Liver (tissue), 9 donors: ENCODE data around the gene HK2. TPM values are rescaled to one million over a fixed set of nuclear protein-coding genes. Genes with fewer than 3 reads are reported as not detected.

ENCODE experiments used
- DNase-seq: peaks from one replicate; pipeline ENCODE4 v3.0.0-alpha.2; 2017; ENCODE audit warnings: low spot score
- H3K27ac ChIP-seq, 2 donors: one replicate each; pipeline ENCODE4 v1.7.0; 2013; ENCODE audit warnings: inconsistent platforms in 2 of 2, low read length in 2 of 2, control low read depth in 1 of 2, low read depth in 1 of 2, mild to moderate bottlenecking in 1 of 2
- H3K27me3 ChIP-seq, 4 donors: one replicate each; pipeline versions ENCODE4 v1.6.1 to v1.7.0; 2013; ENCODE audit warnings: low read length in 3 of 4, inconsistent platforms in 1 of 4, mild to moderate bottlenecking in 1 of 4, moderate library complexity in 1 of 4; ENCODE audit not compliant: control insufficient read depth in 4 of 4, insufficient read depth in 4 of 4
- H3K36me3 ChIP-seq, 4 donors: one replicate each; pipeline versions ENCODE4 v1.6.1 to v1.7.0; 2013; ENCODE audit warnings: low read length in 3 of 4, mild to moderate bottlenecking in 3 of 4, low read depth in 1 of 4, moderate library complexity in 1 of 4; ENCODE audit not compliant: control insufficient read depth in 4 of 4, insufficient read depth in 3 of 4
- H3K4me1 ChIP-seq, 4 donors: one replicate each; pipeline versions ENCODE4 v1.6.1 to v1.7.0; 2013; ENCODE audit warnings: low read length in 3 of 4, mild to moderate bottlenecking in 3 of 4, moderate library complexity in 1 of 4; ENCODE audit not compliant: control insufficient read depth in 4 of 4, insufficient read depth in 4 of 4
- H3K4me3 ChIP-seq, 3 donors: one replicate each; pipeline versions ENCODE4 v1.6.1 to v1.7.0; 2013; ENCODE audit warnings: low read length in 3 of 3, control low read depth in 1 of 3, low read depth in 1 of 3, mild to moderate bottlenecking in 1 of 3
- H3K9ac ChIP-seq, 2 donors: one replicate each; pipeline ENCODE4 v1.7.0; 2013; ENCODE audit warnings: low read length in 2 of 2, mild to moderate bottlenecking in 2 of 2, moderate library complexity in 2 of 2, control low read depth in 1 of 2, low read depth in 1 of 2
- H3K9me3 ChIP-seq, 4 donors: one replicate each; pipeline versions ENCODE4 v1.6.1 to v1.7.0; 2013; ENCODE audit warnings: low read length in 3 of 4; ENCODE audit not compliant: control insufficient read depth in 4 of 4
- EGR1 ChIP-seq, 2 donors: IDR thresholded peaks; 2 replicates each; pipeline ENCODE4 v1.6.1; 2016 to 2018; ENCODE audit warnings: antibody characterized with exemption in 2 of 2, low read depth in 2 of 2
- FOXA1 ChIP-seq: IDR thresholded peaks from 2 replicates; pipeline ENCODE4 v1.6.1; 2016; ENCODE audit warnings: antibody characterized with exemption
- FOXA2 ChIP-seq: IDR thresholded peaks from 2 replicates; pipeline ENCODE4 v1.6.1; 2016; ENCODE audit warnings: antibody characterized with exemption
- GABPA ChIP-seq, 2 donors: IDR thresholded peaks in 1 of 2; conservative IDR thresholded peaks in 1 of 2; 2 replicates each; pipeline ENCODE4 v1.6.1; 2016; ENCODE audit warnings: antibody characterized with exemption in 2 of 2, mild to moderate bottlenecking in 1 of 2, moderate library complexity in 1 of 2
- HNF4A ChIP-seq, 2 donors: conservative IDR thresholded peaks; 2 replicates each; pipeline ENCODE4 v1.6.1; 2016; ENCODE audit warnings: antibody characterized with exemption in 2 of 2, mild to moderate bottlenecking in 2 of 2
- HNF4G ChIP-seq: IDR thresholded peaks from 2 replicates; pipeline ENCODE4 v1.6.1; 2016; ENCODE audit warnings: antibody characterized with exemption
- JUND ChIP-seq, 2 donors: IDR thresholded peaks; 2 replicates each; pipeline ENCODE4 v1.6.1; 2016; ENCODE audit warnings: antibody characterized with exemption in 2 of 2
- NR2F2 ChIP-seq: IDR thresholded peaks from 2 replicates; pipeline ENCODE4 v1.6.1; 2016; ENCODE audit warnings: antibody characterized with exemption
- RAD21 ChIP-seq, 2 donors: IDR thresholded peaks; 2 replicates each; pipeline ENCODE4 v1.6.1; 2016; ENCODE audit warnings: antibody characterized with exemption in 2 of 2, mild to moderate bottlenecking in 2 of 2
- RXRA ChIP-seq, 2 donors: IDR thresholded peaks; 2 replicates each; pipeline ENCODE4 v1.6.1; 2017 to 2018; ENCODE audit warnings: antibody characterized with exemption in 2 of 2, mild to moderate bottlenecking in 1 of 2
- SP1 ChIP-seq: IDR thresholded peaks from 2 replicates; pipeline ENCODE4 v1.6.1; 2018; ENCODE audit warnings: antibody characterized with exemption, mild to moderate bottlenecking
- TAF1 ChIP-seq: conservative IDR thresholded peaks from 2 replicates; pipeline ENCODE4 v1.6.1; 2016; ENCODE audit warnings: antibody characterized with exemption, mild to moderate bottlenecking
- YY1 ChIP-seq: IDR thresholded peaks from 2 replicates; pipeline ENCODE4 v1.6.1; 2016; ENCODE audit warnings: antibody characterized with exemption, mild to moderate bottlenecking
- WGBS: extraction: QIAGEN DNeasy Blood & Tissue Kit; methylation state at CpG from one replicate; pipeline ENCODE4 v1.1.7; 2013; 5-methylcytosine and 5-hydroxymethylcytosine counted together
- polyA plus RNA-seq, 2 donors: library from polyadenylated mRNA; stranded (reverse) in 1 of 2; unstranded in 1 of 2; fragments of 200-250 nt in 1 of 2; fragments of >200 nt in 1 of 2; fragmentation: Nextera tagmentation in 1 of 2; extraction: Ambion mirVana in 1 of 2; gene quantifications; one replicate each; pipeline versions ENCODE4 v1.2.1 to v1.2.3, GENCODE V29; 2013 to 2015
- total RNA-seq, 2 donors: library from RNA; depleted of rRNA; stranded (reverse); fragments of >200 nt; gene quantifications; one replicate each; pipeline ENCODE4 v1.2.3, GENCODE V29; 2014
- TF ChIP-seq, protein P1 (sequence below): fragments of 150-350 bp; IDR thresholded peaks from 2 replicates; pipeline ENCODE4 v1.5.1; 2017; ENCODE audit warnings: improper control_type of control experiment, low read depth, low read length; ENCODE audit not compliant: missing input control
- TF ChIP-seq, protein P2 (sequence below): IDR thresholded peaks from 2 replicates; pipeline ENCODE4 v1.6.1; 2016; ENCODE audit warnings: antibody characterized with exemption
- TF ChIP-seq, protein P3 (sequence below): IDR thresholded peaks from 2 replicates; pipeline ENCODE4 v1.6.1; 2016; ENCODE audit warnings: antibody characterized with exemption
- TF ChIP-seq, protein P4 (sequence below): IDR thresholded peaks from 2 replicates; pipeline ENCODE4 v1.6.1; 2016; ENCODE audit warnings: antibody characterized with exemption, mild to moderate bottlenecking
- TF ChIP-seq, protein P5 (sequence below): IDR thresholded peaks from 2 replicates; pipeline ENCODE4 v1.6.1; 2016; ENCODE audit warnings: antibody characterized with exemption
- donor health status: healthy.
- donor health status: healthy.
- donor health status: healthy.
- donor health status: healthy.
- donor health status: healthy.

Gene HK2
- total and polyA plus RNA-seq, 4 donors: 0.21 to 3.5 (median 1.0) TPM

DNA sequence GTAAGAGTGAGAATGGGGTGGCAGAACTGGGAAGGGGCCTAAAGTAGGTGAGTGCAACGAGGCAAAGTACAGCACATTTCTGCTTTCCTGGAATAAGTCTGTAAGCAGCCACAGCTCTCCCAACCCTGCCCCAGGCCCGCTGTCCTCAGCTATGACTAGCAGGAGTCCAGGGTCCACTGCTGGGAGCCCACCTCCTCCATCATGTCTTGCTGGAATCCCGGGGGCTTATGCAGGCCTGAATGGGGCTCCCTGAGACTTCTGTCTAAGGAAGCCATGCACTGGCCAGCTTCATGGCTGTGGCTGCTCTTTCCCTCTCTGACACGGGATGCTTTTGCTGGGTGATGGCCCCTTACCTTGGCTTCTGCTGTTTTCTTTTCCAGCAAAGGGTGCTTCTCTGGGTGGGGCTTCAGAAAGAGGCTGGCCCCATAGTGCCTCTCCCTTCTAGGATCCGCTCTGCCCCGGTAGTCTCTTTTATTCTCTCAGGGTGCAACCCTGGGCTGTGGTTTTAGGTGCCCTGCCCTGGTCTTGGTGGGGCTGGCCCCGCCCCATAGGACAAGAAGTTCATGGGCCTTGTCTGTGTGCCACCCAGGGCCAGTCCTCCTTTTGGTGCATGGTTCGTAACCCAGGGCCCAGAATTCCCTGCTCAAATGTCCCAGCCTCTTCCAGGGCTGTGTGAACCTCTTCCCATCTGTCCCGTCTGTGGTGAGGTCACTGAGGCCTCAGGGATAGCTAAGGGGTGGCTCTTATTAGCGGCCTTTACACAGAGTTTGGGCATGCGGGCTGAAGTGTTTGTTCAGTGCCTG lies 90.7 kb downstream of the HK2 start:
- Histone ChIP-seq H3K9me3 (peaks cover 0 to 3% (median 0%) of the 10 kb centered on the region in 4 donors), H3K9ac (no peak overlapping the region)
- DNase-seq: no peak

DNA sequence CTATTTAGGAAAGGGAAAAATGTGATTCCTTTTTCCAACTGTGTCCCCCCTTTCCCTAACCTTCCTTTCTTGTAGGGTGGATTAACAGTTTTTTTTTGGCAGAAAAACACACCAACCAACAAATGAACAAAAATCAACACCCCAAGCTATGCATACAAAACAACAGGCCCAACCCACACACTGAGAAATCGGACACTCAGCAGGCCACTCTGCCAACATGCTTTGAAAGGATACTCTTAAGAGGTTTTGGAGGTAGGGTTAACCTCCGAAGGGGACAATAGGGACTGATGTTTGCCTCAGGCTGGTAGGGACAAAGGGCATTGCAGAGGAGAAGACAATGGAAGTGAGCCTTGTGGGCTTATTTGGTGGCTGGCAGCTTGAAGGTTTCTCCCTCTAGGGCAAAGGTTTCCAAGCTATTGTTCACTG lies 91.4 kb downstream of the HK2 start:
- Histone ChIP-seq H3K4me1 (no peaks in the 10 kb centered on the region), H3K27ac (no peak overlapping the region), H3K9me3 (peaks cover 0 to 3% (median 0%) of the 10 kb centered on the region in 4 donors), H3K4me3 (no peak overlapping the region), H3K27me3 (no peaks in the 10 kb centered on the region), H3K36me3 (no peaks in the 10 kb centered on the region), H3K9ac (no peak overlapping the region)
- DNase-seq: no peak
- 80% methylated on average over 2 of the region's 2 CpGs for WGBS
- TF ChIP-seq SP1 (no peak), EGR1 (IDR thresholded peaks at IDR 0.05; ENCODE audit: low read depth in 2 of 2) (no peak), RXRA (IDR thresholded peaks at IDR 0.05) (no peak), FOXA1 (no peak), YY1 (no peak), JUND (IDR thresholded peaks at IDR 0.05) (no peak), TAF1 (no peak), HNF4G (no peak), RAD21 (IDR thresholded peaks at IDR 0.05) (no peak), HNF4A (conservative IDR thresholded peaks at IDR 0.05) (no peak), FOXA2 (no peak), GABPA (IDR thresholded peaks at IDR 0.05 in 1 of 2, conservative IDR thresholded peaks at IDR 0.05 in 1 of 2) (no peak), NR2F2 (no peak)
- TF ChIP-seq, protein P1, sequence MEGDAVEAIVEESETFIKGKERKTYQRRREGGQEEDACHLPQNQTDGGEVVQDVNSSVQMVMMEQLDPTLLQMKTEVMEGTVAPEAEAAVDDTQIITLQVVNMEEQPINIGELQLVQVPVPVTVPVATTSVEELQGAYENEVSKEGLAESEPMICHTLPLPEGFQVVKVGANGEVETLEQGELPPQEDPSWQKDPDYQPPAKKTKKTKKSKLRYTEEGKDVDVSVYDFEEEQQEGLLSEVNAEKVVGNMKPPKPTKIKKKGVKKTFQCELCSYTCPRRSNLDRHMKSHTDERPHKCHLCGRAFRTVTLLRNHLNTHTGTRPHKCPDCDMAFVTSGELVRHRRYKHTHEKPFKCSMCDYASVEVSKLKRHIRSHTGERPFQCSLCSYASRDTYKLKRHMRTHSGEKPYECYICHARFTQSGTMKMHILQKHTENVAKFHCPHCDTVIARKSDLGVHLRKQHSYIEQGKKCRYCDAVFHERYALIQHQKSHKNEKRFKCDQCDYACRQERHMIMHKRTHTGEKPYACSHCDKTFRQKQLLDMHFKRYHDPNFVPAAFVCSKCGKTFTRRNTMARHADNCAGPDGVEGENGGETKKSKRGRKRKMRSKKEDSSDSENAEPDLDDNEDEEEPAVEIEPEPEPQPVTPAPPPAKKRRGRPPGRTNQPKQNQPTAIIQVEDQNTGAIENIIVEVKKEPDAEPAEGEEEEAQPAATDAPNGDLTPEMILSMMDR: no peak
- TF ChIP-seq, protein P2, sequence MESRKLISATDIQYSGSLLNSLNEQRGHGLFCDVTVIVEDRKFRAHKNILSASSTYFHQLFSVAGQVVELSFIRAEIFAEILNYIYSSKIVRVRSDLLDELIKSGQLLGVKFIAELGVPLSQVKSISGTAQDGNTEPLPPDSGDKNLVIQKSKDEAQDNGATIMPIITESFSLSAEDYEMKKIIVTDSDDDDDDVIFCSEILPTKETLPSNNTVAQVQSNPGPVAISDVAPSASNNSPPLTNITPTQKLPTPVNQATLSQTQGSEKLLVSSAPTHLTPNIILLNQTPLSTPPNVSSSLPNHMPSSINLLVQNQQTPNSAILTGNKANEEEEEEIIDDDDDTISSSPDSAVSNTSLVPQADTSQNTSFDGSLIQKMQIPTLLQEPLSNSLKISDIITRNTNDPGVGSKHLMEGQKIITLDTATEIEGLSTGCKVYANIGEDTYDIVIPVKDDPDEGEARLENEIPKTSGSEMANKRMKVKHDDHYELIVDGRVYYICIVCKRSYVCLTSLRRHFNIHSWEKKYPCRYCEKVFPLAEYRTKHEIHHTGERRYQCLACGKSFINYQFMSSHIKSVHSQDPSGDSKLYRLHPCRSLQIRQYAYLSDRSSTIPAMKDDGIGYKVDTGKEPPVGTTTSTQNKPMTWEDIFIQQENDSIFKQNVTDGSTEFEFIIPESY: no peak
- TF ChIP-seq, protein P3, sequence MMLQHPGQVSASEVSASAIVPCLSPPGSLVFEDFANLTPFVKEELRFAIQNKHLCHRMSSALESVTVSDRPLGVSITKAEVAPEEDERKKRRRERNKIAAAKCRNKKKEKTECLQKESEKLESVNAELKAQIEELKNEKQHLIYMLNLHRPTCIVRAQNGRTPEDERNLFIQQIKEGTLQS: no peak
- TF ChIP-seq, protein P4, sequence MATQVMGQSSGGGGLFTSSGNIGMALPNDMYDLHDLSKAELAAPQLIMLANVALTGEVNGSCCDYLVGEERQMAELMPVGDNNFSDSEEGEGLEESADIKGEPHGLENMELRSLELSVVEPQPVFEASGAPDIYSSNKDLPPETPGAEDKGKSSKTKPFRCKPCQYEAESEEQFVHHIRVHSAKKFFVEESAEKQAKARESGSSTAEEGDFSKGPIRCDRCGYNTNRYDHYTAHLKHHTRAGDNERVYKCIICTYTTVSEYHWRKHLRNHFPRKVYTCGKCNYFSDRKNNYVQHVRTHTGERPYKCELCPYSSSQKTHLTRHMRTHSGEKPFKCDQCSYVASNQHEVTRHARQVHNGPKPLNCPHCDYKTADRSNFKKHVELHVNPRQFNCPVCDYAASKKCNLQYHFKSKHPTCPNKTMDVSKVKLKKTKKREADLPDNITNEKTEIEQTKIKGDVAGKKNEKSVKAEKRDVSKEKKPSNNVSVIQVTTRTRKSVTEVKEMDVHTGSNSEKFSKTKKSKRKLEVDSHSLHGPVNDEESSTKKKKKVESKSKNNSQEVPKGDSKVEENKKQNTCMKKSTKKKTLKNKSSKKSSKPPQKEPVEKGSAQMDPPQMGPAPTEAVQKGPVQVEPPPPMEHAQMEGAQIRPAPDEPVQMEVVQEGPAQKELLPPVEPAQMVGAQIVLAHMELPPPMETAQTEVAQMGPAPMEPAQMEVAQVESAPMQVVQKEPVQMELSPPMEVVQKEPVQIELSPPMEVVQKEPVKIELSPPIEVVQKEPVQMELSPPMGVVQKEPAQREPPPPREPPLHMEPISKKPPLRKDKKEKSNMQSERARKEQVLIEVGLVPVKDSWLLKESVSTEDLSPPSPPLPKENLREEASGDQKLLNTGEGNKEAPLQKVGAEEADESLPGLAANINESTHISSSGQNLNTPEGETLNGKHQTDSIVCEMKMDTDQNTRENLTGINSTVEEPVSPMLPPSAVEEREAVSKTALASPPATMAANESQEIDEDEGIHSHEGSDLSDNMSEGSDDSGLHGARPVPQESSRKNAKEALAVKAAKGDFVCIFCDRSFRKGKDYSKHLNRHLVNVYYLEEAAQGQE: no peak
- TF ChIP-seq, protein P5, sequence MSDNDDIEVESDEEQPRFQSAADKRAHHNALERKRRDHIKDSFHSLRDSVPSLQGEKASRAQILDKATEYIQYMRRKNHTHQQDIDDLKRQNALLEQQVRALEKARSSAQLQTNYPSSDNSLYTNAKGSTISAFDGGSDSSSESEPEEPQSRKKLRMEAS: no peak

More for the DNA sequence above, 90.7 kb downstream of the HK2 start:
- no peak overlapping the region for H3K4me3 ChIP-seq
- H3K4me1 ChIP-seq: peaks cover 0 to 3% (median 0%) of the 10 kb centered on the region in 4 donors
- no peaks in the 10 kb centered on the region for H3K36me3 ChIP-seq
- no peak overlapping the region for H3K27ac ChIP-seq
- no peaks in the 10 kb centered on the region for H3K27me3 ChIP-seq
- TF ChIP-seq FOXA1 (no peak), HNF4A (conservative IDR thresholded peaks at IDR 0.05) (no peak), SP1 (no peak), RXRA (IDR thresholded peaks at IDR 0.05) (no peak), YY1 (no peak), HNF4G (no peak), NR2F2 (no peak)
- WGBS: 88% methylated on average over 11 of the region's 11 CpGs
